GM19397 (cell line): ENCODE measurements around the gene PABPC4L.
"Not testable (repeated sequence)": the region's sequence is repeated elsewhere in the genome, so short reads cannot be mapped to it uniquely, and the experiment has no call there.

ENCODE experiments used
- ATAC-seq: cut with Tn5 transposase; IDR thresholded peaks from one replicate; pipeline ENCODE4 v1.9.1; 2021; ENCODE audit warnings: mild to moderate bottlenecking, moderate library complexity; ENCODE audit not compliant: unreplicated experiment

PABPC4L gene

DNA sequence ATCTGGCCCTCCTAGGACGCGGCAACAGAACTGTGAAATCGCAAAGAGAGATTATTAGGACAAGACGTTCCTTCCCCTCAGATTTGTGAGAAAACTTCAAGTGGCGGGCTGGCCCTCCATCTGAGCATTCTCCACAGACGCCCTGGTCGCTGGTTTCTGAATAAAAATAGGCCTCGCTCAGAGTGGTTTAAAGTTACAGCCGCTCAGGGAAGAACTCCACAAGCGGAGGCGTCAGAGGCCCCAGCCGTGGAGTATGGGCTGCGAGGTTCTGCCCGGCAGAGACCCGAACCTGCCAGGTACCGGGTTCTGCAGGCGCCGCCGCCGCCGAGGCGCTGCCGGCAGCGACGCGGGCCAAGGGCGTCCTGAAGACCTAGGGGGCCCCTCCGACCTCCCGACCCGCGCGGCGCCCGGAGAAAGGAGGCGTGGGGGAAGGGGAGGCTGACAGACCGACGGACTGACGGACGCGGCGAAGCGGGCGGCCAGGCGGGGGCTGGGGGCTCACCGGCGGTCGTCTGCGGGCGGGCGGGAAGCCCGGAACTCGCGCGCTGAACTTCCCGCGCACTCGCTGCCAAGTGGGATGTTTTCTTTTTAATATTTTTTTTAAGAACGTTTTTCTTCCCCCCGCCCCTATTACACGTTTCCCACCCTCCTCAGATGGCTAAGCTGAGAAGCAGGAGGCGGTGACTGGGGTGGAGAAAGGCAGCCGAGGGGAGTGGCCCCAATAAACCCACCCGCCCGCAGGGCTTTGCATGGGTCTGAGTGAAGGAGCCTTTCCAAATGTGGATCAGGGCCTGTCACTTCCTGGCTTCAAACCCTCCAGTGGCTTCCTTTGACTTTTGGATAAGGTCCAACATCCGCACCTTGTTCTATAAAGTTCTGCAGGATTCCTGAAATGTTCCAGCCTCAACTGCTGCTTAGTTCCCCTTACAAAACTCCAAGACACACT lies at the start of gene PABPC4L:
Gene PABPC4L, minus strand, starts transcription at position 574 of the 946 bp plus-strand sequence. CDS start 770 bp downstream, outside the sequence.
- no peak for ATAC-seq

DNA sequence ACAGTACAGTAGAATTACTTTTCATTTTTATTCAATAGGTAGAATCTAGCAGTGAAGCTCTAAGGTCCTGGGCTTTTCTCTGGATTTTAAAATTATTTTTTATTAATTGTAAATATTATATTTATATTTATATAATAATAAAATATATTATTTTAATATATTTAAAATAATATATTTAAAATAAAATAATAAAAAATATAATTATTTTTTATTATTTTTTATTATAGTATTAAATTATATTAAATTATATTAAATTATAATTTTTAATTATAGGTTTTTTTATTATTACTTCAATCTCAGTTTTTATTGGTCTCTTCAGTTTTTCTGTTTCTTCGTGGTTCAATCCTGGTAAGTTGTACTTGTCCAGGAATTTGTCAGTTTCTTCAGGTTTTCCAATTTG lies 49.7 kb upstream of the PABPC4L start:
- ATAC-seq: no peak

DNA sequence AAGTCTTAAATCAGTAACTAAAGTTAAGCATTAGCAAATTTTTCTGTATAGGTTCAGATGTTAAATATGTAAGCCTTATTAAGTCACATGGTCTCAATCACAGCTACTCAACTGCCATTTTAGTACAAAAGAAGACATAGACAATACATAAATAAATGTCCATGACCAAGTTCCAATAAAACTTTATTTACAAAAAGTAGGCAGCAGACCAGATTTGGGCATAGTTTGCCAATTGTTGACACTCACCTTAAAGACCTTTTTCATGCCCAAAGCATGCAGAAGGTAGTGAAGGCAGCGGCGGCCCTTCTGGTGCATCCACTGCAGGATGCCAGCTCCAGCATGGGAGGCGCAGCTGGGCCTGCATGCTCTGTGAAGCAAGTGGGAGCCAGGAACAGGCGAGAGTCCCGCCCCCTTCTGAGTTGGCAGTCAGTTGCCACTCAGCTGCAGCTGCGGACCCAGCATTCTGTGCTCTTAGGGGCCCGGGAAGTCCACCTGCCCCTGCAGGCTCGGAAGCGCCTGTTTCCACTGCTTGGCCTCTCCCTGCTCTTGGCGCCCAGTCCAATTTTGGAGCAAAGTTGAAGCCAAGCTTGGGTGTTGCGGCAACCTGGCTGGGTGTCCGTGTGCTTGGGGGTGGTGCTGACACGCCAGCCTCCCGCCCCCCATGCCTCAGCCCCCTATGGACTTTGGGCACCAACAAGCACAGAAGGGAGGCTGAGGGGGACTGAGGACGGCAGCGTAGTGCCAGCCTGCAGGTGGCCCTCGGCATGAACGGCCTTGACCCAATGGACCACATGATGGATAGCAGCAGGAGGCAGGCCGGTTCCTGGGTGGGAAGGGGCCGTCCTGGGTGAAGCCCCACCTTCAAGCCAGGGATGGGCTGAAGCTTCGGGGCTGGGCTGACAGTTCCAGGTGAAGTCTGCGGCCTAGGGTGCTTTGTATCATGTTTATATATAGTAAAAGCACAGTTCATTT lies 42.4 kb upstream of the PABPC4L start:
- no peak for ATAC-seq

DNA sequence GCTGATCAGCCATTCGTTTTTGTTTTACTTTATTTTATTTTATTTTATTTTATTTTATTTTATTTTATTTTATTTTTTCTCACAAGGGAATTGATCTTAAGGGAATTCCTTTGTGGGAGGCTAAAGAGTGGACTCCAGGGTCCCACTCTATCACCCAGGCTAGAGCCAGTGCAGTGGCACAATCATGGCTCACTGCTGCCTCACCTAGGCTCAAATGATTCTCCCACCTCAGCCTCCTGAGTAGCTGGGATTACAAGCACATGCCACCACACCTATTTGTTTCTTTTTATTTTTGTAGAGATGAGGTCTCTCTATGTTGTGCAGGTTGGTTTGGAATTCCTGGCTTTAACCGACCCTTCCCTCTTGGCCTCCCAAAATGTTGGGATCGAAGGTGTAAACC lies 17.5 kb upstream of the PABPC4L start:
- ATAC-seq: no peak

DNA sequence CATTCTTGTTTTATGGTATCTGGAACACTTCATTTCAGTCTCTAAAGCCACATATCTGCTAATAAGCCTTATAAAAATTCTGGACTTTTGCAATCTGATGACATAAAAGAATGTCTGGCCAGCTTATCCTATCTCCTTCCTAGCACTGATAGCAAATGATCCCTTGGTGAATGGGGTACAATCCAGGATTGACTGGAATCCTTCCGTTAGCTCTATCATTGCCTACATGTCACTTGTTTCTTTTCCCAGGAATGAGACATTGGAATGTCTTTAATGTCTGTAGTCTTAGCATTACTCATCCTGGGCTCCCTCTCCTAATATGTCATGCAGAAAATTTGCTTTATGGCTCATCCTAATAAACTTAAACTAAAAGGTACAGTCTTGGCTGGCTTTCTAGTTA lies 14.8 kb upstream of the PABPC4L start:
- no peak for ATAC-seq

DNA sequence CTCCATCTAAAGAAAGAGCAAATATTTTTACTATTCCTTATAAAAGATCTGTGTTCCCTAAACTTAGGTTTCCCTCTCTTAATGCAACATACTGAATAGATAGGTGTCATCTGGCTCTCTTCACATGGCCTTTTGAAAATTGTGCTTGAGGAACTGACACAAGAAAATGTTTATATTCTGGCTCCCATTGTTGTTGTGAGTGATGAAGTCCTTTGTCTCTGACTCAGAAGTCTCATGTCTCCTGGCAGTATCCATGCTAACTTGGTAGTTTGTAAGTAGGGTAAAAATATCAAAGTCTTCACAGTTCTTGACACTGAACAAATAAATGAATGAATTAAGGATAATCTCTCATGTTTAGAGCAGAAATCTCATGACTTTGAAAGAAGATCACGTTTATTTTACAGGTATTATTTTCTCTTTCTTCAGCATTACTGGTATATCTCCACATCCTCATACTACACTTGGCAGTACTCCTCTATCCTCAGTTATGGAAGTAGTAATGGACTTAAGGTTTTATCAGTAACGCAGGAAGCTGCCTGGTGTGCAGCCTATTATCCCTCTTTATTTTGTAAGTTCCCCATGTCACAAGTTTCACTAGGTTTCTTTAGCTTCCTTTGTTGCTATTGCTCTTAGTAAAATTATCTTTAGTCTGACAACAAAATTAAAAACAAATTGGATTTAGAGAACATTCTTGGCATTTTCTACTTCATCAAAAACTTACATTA lies 14.2 kb upstream of the PABPC4L start:
- ATAC-seq: no peak

DNA sequence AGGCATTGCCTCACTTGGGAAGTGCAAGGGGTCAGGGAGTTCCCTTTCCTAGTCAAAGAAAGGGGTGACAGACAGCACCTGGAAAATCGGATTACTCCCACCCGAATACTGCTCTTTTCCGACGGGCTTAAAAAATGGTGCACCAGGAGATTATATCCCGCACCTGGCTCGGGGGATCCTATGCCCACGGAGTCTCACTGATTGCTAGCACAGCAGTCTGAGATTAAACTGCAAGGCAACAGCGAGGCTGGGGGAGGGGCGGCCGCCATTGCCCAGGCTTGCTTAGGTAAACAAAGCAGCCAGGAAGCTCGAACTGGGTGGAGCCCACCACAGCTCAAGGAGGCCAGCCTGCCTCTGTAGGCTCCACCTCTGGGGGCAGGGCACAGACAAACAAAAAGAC lies 6.4 kb upstream of the PABPC4L start:
- not testable (repeated sequence) for ATAC-seq

DNA sequence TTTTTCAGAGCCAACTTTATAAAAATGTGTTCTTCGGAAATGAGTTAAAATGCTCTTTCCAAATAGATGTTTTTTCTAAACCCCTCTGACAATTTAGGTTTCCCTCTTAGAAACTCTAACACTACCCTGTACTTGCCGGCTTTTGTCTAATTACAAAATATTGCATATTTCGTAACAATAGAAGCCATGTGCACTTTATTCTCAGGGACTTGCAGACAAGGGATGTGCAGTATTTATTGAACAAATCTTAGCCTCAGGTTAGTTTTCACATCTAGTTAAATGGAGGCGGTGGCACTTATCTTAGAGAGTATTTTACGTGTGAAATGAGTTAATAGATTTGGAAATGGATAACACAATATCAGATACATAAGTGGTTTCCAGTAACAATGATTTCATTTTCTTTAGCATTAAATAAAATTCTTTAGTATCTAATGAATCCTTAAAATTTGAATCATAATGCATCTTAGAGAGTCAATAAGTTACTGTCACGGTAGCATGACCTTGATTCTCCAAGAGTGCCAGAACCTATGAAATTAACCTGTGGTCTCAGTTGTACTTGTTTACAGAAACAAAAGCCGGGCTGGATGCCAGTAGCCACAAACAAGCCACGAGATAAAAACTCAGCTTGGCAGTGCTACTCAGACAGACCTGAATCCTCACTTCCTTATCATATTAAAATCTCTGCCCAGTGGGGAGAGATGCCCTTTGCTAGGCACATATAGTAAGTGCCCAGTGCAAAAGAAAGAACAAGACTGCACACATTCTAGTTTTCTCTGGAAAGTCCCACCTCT lies 772 bp upstream of the PABPC4L start:
- no peak for ATAC-seq

DNA sequence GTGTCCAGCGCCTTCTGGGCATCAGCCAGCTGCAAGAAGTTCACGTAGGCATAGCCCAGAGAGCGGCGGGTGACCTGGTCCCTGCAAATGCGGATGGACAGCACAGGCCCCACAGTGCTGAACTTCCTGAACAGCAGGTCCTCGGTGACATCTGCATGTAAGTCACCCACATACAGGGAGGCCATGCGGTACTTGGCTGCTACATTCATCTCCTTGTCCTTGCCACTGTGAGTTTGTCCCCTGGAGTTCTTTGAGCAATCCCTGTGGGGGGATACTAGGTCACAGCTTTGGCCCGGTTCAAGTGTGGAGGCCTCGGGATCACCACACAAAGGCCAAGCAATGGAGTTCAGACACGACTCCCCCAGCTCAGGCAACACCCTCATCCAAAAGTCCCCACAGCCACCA lies 776 bp downstream of the PABPC4L start:
- no peak for ATAC-seq

DNA sequence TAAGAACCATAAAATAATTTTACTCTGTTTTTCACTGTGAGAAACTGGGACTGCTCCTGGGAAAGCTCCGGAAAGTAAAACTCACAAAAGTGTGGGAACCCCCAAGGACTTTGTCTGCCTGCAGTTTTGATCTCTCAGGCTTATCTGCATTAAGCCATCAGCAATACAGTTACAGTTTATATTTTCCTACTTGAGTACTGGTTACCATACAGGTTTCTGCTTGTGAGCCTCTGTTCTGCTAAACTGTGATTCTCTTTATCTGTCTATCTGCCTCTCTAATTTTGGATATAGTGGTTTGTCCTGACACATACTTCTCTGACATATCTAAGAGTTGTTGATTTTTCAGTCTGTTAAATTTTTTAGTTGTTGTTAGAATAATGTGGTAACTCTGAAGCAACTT lies 11.6 kb downstream of the PABPC4L start:
- ATAC-seq: no peak

DNA sequence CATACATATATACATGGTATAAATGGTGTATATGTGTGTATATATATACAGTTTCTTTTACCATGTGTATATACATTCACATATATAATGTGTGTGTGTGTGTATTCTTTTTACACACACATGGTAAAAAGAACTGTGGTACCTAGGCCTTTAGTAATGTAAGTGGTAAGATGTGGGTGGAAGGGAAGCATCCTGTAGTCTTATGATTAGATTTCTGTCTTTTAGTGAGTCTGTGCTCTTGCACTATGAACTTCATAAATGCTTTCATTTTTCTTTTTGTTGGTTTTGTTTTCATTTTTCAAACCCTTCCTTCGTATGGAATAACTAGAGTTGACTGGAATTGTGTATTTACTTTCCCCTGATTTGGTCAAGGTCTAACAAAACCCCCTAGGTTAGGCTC lies 12.1 kb downstream of the PABPC4L start:
- no peak for ATAC-seq

DNA sequence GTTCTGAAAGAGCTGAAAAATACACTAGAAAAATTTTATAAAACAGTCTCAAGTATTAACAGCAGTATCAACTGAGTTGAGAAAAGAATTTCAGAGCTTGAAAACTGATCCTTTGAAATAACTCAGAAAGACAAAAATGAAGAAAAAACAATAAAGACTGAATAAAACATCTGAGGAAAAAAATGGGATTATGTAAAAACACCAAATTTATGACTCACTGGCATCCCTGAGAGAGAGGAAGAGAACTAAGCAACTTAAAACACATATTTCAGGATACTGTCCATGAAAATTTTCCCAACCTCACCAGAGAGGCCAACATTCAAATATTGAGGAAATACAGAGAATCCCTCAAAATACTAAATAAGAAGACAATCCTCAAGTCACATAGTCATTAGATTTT lies 22.9 kb downstream of the PABPC4L start:
- no peak for ATAC-seq

DNA sequence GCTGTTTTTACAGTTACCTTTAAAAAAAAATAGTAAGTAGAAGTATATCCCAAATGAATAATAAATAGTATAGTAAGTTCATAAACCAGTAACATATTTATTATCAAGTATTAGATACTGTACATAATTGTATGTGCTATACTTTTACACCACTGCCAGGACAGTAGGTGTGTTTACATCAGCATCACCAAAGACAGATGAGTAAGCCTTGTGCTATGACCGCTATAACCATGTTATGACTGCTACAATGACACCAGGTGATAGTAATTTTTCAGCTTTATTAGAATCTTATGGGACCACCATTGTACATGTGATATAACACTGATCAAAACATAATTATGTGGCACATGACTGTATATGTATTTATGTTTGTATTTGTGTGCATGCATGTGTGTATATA lies 27.3 kb downstream of the PABPC4L start:
- no peak for ATAC-seq

DNA sequence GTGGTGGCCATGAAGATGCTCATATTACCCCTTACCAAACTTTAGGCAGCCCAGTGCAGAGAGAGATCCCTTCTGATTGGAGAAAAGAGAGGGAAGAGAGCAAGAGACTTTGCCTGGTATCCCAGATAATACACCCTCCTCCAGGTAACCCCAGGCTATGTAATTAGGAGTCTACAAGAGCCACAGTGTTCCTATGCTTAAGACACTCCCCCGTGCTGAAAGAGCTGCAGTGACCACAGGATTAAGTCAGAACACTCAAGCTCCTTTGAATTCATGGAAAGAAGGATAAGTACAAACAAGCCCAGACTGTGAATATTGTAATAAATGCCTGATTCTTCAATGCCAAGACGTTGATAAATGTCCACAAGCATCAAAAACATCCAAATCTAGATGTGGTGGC lies 41.4 kb downstream of the PABPC4L start:
- ATAC-seq: no peak

DNA sequence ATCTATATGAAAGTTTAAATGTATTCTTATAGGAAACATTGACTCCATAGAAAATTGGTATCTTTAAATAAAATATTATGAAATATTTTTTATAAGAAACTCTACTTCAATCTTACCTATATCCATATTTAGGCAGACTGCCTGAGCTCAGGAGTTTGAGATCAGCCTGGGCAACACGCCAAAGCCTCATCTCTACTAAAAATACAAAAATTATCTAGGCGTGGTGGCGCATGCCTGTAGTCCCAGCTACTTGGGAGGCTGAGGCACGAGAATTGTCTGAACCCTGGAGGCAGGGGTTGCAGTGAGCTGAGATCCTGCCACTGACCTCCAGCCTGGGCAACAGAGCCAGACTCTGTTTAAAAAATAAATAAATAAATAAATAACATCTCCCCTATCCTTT lies 47.5 kb downstream of the PABPC4L start:
- no peak for ATAC-seq

DNA sequence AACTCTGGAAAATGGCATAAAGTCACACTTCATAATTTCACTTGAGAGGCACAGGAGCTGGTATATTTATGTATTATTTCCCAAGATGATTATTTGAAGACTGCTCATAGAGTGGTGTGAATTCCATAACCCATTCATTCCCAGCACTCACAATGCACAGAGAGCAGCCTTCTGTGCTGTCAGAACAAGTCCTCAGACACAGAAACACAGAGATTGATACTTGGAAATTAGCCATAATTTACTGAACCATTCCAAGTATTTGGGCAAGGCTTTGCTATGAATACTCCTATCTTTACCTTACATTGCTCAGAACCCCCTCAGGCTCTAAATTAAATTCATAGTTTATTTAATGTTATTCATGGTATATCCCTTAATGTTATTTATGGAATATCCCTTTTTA lies 53.6 kb downstream of the PABPC4L start:
- ATAC-seq: no peak
